Immature natural killer cell (primary cell): ENCODE data around the gene CCR5. TPM values are rescaled to one million over a fixed set of nuclear protein-coding genes. Genes with fewer than 3 reads are reported as not detected.

Experiments
- polyA plus RNA-seq, 3 donors: library from polyadenylated mRNA; unstranded; fragments of 300-500 nt; fragmentation: Illumina TruSeq; gene quantifications; one replicate each; pipeline ENCODE4 v1.2.3, GENCODE V29; 2021

CCR5 gene
- polyA plus RNA-seq, 3 donors from 2014 or later, result 1.4 to 4.2 TPM; not detected in 1

Other genes starting within 250 kb of the CCR5 start
- gene CCR1, start 162.6 kb upstream of the CCR5 start, polyA plus RNA-seq, result 10 to 100 TPM; 10.5 to 24.1 (median 11.5) TPM
- gene CCR3, start 128.5 kb upstream of the CCR5 start, polyA plus RNA-seq, result under 1 TPM in 1 of 3 donors, not detected in 2; 0.39 TPM
- gene CCR2, start 16.8 kb upstream of the CCR5 start, polyA plus RNA-seq, result 10 to 100 TPM in 1 of 3 donors, 1 to 10 TPM in 2; 3.5 to 10.8 (median 6.7) TPM
- gene CCRL2, start 36.3 kb downstream of the CCR5 start, polyA plus RNA-seq, result 1 to 10 TPM; 1.3 to 2.0 (median 1.4) TPM
- not detected for gene LTF, start 94.0 kb downstream of the CCR5 start, polyA plus RNA-seq
- not detected for gene RTP3, start 127.0 kb downstream of the CCR5 start, polyA plus RNA-seq
- gene LRRC2, start 195.4 kb downstream of the CCR5 start, polyA plus RNA-seq, result not detected
- gene FAM240A, start 241.6 kb downstream of the CCR5 start, polyA plus RNA-seq, result not detected